Activated CD4-positive, alpha-beta memory T cell treated with anti-CD3 and anti-CD28 coated beads, Interleukin-2, amount 10 ng/mL, durations not matched to agents 7 days and 5 days (primary cell): Measurements from ENCODE around the gene GALNT1. TPM values are rescaled to one million over a fixed set of nuclear protein-coding genes. Genes with fewer than 3 reads are reported as not detected.
A peak's percentile ranks its signal among the peaks of the same experiment; 100 is the strongest.

Source experiments
- CTCF ChIA-PET: fragments of 350-600 bp; sonication (Branson Sonifier 250); formaldehyde crosslinking; loops from one replicate; lab custom pipeline; 2021; ENCODE audit warnings: antibody characterized with exemption, inconsistent platforms; lab: Charles Lee
- POLR2A ChIA-PET: fragments of 350-600 bp; sonication (Branson Sonifier 250); formaldehyde crosslinking; loops from one replicate; lab custom pipeline; 2021; ENCODE audit warnings: antibody characterized with exemption; lab: Charles Lee
- DNase-seq: peaks from one replicate; pipeline ENCODE4 v3.0.0-alpha.2; 2020
- H3K27ac Mint-ChIP-seq: one replicate; pipeline ENCODE4 v1.8.0; 2021; ENCODE audit warnings: mild to moderate bottlenecking, mixed read lengths
- H3K27me3 Mint-ChIP-seq: one replicate; pipeline ENCODE4 v1.8.0; 2021; ENCODE audit warnings: mixed read lengths
- H3K36me3 Mint-ChIP-seq: one replicate; pipeline ENCODE4 v1.8.0; 2021; ENCODE audit warnings: low read depth, mixed read lengths
- H3K4me1 Mint-ChIP-seq: one replicate; pipeline ENCODE4 v1.8.0; 2021; ENCODE audit warnings: mixed read lengths
- H3K4me3 Mint-ChIP-seq: one replicate; pipeline ENCODE4 v1.8.0; 2021; ENCODE audit warnings: mild to moderate bottlenecking, mixed read lengths
- H3K9me3 Mint-ChIP-seq: one replicate; pipeline ENCODE4 v1.8.0; 2021; ENCODE audit warnings: mixed read lengths
- total RNA-seq, 2 experiments: library from RNA; stranded (reverse); gene quantifications; one replicate each; pipeline ENCODE4 v1.2.3, GENCODE V29; 2021

The GALNT1 gene
- total RNA-seq, 2 experiments from 2014 or later, result 44.0 to 47.3 TPM

GRCh38 chr18:35745814-35746213 lies 164.3 kb downstream of the GALNT1 start:
- CTCF ChIA-PET, result interaction anchor here (0.9 to 1.2 kb wide), 2 partner anchors 11 to 206 kb away, joined by 3 to 6 read pairs; no protein-coding TSS in a partner anchor
- Mint-ChIP-seq H3K27me3 (peaks cover 2% of the 10 kb centered on the region), H3K4me1 (no peaks in the 10 kb centered on the region), H3K9me3 (peaks cover 5% of the 10 kb centered on the region), H3K4me3 (no peak overlapping the region), H3K36me3 (no peaks in the 10 kb centered on the region), H3K27ac (no peak overlapping the region)
- DNase-seq, result no peak
- POLR2A ChIA-PET, result no interaction called here

GRCh38 chr18:35746826-35747339 lies 165.3 kb downstream of the GALNT1 start:
- CTCF ChIA-PET, result interaction anchor here (1.5 kb wide), 1 partner anchor 10 kb away, joined by 4 read pairs; no protein-coding TSS in a partner anchor
- POLR2A ChIA-PET, result no interaction called here
- Mint-ChIP-seq H3K4me3 (no peak overlapping the region), H3K27ac (no peak overlapping the region), H3K4me1 (no peaks in the 10 kb centered on the region), H3K36me3 (no peaks in the 10 kb centered on the region), H3K27me3 (peaks cover 2% of the 10 kb centered on the region), H3K9me3 (peaks cover 5% of the 10 kb centered on the region)
- no peak for DNase-seq

- no peak overlapping the region for H3K4me3 Mint-ChIP-seq
- H3K27me3 Mint-ChIP-seq, result peaks cover 7% of the 10 kb centered on the region
- peaks cover 5% of the 10 kb centered on the region for H3K9me3 Mint-ChIP-seq
- CTCF ChIA-PET, result interaction anchor here (1.5 kb wide), 1 partner anchor 9 kb away, joined by 4 read pairs; no protein-coding TSS in a partner anchor
- DNase-seq, result no peak
- H3K4me1 Mint-ChIP-seq, result no peaks in the 10 kb centered on the region
- POLR2A ChIA-PET, result no interaction called here
- H3K36me3 Mint-ChIP-seq, result no peaks in the 10 kb centered on the region
- no peak overlapping the region for H3K27ac Mint-ChIP-seq
Measured at GRCh38 chr18:35747894-35748472, 166.4 kb downstream of the GALNT1 start.

GRCh38 chr18:35749701-35750100 lies 168.2 kb downstream of the GALNT1 start:
- peaks cover 5% of the 10 kb centered on the region for H3K9me3 Mint-ChIP-seq
- POLR2A ChIA-PET, result interaction anchor here (0.5 kb wide), 1 partner anchor 8 kb away, joined by 3 read pairs; no protein-coding TSS in a partner anchor
- H3K27ac Mint-ChIP-seq, result no peak overlapping the region
- no peaks in the 10 kb centered on the region for H3K36me3 Mint-ChIP-seq
- no peak overlapping the region for H3K4me3 Mint-ChIP-seq
- peaks cover 5% of the 10 kb centered on the region for H3K27me3 Mint-ChIP-seq
- H3K4me1 Mint-ChIP-seq, result no peaks in the 10 kb centered on the region
- CTCF ChIA-PET, result no interaction called here
- DNase-seq, result no peak

- Mint-ChIP-seq H3K4me3 (no peak overlapping the region), H3K27ac (no peak overlapping the region), H3K36me3 (no peaks in the 10 kb centered on the region), H3K9me3 (no peaks in the 10 kb centered on the region), H3K27me3 (peaks cover 8% of the 10 kb centered on the region), H3K4me1 (no peaks in the 10 kb centered on the region)
- POLR2A ChIA-PET, result no interaction called here
- DNase-seq, result no peak
- CTCF ChIA-PET, result no interaction called here
Measured at GRCh38 chr18:35750929-35751328, 169.4 kb downstream of the GALNT1 start.

- H3K27me3 Mint-ChIP-seq, result peaks cover 14% of the 10 kb centered on the region
- H3K4me1 Mint-ChIP-seq, result no peaks in the 10 kb centered on the region
- POLR2A ChIA-PET, result no interaction called here
- no peak overlapping the region for H3K4me3 Mint-ChIP-seq
- CTCF ChIA-PET, result no interaction called here
- no peak for DNase-seq
- H3K27ac Mint-ChIP-seq, result no peak overlapping the region
- no peaks in the 10 kb centered on the region for H3K9me3 Mint-ChIP-seq
- H3K36me3 Mint-ChIP-seq, result no peaks in the 10 kb centered on the region
Measured at GRCh38 chr18:35753306-35753910, 171.9 kb downstream of the GALNT1 start.

GRCh38 chr18:35754464-35754863 lies 172.9 kb downstream of the GALNT1 start:
- Mint-ChIP-seq H3K27me3 (peaks cover 20% of the 10 kb centered on the region), H3K9me3 (no peaks in the 10 kb centered on the region), H3K36me3 (no peaks in the 10 kb centered on the region), H3K4me1 (no peaks in the 10 kb centered on the region), H3K4me3 (no peak overlapping the region), H3K27ac (no peak overlapping the region)
- ChIA-PET CTCF (no interaction called here), POLR2A (no interaction called here)
- DNase-seq, result no peak

- H3K36me3 Mint-ChIP-seq, result no peaks in the 10 kb centered on the region
- DNase-seq, result no peak
- no peaks in the 10 kb centered on the region for H3K4me1 Mint-ChIP-seq
- no peaks in the 10 kb centered on the region for H3K9me3 Mint-ChIP-seq
- no peak overlapping the region for H3K27ac Mint-ChIP-seq
- CTCF ChIA-PET, result interaction anchor here (2.1 kb wide), 1 partner anchor 529 kb away, joined by 13 read pairs; no protein-coding TSS in a partner anchor
- no peak overlapping the region for H3K4me3 Mint-ChIP-seq
- H3K27me3 Mint-ChIP-seq, result peaks cover 20% of the 10 kb centered on the region
- POLR2A ChIA-PET, result no interaction called here
Measured at GRCh38 chr18:35755369-35755768, 173.8 kb downstream of the GALNT1 start.

- DNase-seq, result peak; percentile 53
- POLR2A ChIA-PET, result no interaction called here
- Mint-ChIP-seq H3K4me3 (no peak overlapping the region), H3K4me1 (no peaks in the 10 kb centered on the region), H3K27me3 (peaks cover 21% of the 10 kb centered on the region), H3K27ac (no peak overlapping the region), H3K9me3 (no peaks in the 10 kb centered on the region), H3K36me3 (no peaks in the 10 kb centered on the region)
- CTCF ChIA-PET, result interaction anchor here (0.9 to 2.1 kb wide), 10 partner anchors 9 to 528 kb away, joined by 3 to 16 read pairs (median 5); no protein-coding TSS in a partner anchor
Measured at GRCh38 chr18:35756506-35757117, 175.1 kb downstream of the GALNT1 start.

Other genes with a start within 250 kb of the GALNT1 start
- gene ZNF24, start 237.3 kb upstream of the GALNT1 start, total RNA-seq, result 10 to 100 TPM; 53.9 to 55.2 TPM
- gene ZNF396, start 204.4 kb upstream of the GALNT1 start, total RNA-seq, result 1 to 10 TPM in 1 of 2 experiments, under 1 TPM in 1; 0.95 to 1.7 TPM
- 10 to 100 TPM; 18.4 to 18.8 TPM for gene INO80C, start 83.8 kb upstream of the GALNT1 start, total RNA-seq